ENCODE measurements around the gene CAVIN1.

Gene CAVIN1

DNA sequence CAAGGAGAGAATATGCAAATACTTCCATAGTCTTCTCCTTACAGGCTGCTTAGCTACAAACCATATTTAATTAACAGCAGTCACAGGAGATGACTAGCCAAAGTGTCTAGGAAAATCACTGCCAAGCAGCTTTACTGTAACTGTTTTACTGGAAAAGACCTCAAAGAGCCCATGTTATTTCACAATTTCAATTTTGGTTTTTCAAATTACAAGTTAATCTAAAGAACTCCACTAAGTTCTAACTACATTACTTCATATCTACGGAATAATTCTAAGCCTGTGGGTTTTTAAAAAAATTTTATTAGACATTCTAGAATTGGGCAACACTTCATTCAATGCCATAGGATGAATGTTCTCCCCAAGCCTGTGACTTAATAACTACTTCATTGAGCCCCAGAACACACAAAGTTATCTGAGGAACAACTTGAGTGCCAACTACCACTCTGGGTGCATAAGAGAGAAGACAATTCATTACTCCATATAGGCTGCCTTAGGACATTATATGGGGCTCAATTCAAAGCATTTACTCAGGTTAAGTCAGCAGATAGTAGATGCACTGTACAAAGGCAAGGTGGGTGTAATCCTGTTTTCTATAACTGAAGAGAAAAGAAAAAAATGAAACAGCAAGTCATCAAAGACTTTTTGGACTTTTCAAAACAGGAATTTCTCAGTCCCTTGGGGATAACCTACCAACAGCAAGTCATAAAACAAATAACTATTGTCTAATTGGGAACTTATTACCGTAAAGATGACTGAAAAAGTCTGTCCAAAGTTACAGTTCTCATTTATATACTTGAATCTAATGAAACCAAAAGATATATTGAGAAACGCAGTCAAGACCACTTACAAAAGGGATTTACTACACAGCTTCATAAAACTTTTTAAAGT, 67.9 kb downstream of the CAVIN1 start:
- no peak for DNase-seq (ENCODE audit: extremely low spot score, insufficient read length, low read depth)

More for the DNA sequence above, 67.9 kb downstream of the CAVIN1 start:
- peak; percentile 26 for FAIRE-seq
